DMS153 treated with DMSO at 0.1 percent for 48 hours (cell line): ENCODE data around the gene NUP93.
"Not testable (repeated sequence)": the region's sequence is repeated elsewhere in the genome, so short reads cannot be mapped to it uniquely, and the experiment has no call there.

ENCODE experiments used
- DNase-seq: peaks from one replicate; lab custom pipeline; 2025; ENCODE audit not compliant: unreplicated experiment; lab: John Stamatoyannopoulos, UW

NUP93 gene

DNA sequence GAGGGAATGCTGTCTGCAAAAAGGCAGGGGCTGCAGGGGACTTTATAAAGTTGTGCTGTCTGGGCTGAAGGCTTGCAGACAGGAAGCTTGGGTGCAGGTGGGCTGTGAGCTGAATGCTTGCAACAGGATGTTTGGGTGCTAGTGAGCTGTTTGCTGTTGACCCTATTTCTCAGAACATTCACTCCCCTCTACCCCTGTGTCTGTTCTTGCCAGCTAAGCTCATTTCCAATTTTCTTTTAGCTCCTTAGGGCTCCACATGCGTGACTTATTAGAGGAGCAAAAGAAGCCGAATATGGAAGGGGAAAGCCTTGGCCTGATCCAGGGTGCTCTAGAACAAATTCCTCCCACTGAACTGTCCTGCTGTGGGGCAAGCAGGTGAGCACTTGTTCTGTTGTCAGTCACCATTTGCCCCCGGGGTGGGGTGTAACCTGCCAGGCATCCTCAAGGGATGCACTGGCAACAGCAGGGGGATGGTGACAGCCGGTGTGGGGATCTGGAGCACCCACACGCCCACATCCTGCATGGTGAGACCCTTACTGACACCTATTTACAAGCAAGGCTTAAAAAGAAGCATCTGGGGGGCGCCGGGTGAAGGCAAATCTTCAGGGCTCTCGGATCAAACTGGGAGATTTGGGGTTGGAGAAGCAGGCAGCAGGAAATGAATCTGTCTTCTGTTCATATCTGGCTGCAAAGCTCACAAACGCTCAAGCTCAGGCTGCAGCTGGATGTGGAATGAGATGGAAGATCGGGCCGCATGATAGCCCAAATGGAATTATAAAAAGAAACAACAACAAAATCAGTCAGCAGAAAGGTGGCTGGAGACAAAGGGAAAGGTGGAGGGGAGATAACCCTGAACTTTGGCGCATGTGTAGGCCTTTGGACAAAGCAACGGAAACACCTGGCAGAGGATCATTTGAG, 21.1 kb upstream of the NUP93 start:
- DNase-seq, result no peak

DNA sequence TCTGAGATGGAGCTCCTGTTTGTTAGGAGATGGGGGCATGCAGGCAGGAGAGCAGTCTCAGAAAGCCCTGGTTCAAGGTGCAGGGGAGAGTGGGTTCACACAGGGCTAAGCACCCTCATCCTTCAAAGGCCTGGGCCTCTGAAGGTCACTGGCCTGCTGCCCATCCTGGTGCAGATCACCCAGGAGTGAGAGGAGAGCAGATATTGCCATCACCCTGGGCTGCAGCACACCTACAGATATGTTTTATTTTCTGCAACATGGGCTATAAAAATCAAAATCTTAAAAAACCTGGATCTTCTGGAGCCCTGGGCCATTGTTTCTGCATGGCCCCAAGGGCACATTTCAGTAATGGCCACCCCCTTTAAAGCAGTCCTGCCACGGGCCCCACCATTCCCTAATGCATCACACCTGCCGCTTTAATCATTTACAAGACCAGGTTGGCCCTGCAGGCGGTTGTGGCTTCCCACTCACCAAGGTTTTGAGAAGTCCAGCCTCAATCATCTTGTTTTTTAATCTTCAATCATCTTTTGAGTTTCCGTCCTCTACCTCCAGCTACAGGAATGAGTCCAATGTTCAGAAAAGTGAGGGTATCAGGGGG, 20.4 kb upstream of the NUP93 start:
- no peak for DNase-seq

DNA sequence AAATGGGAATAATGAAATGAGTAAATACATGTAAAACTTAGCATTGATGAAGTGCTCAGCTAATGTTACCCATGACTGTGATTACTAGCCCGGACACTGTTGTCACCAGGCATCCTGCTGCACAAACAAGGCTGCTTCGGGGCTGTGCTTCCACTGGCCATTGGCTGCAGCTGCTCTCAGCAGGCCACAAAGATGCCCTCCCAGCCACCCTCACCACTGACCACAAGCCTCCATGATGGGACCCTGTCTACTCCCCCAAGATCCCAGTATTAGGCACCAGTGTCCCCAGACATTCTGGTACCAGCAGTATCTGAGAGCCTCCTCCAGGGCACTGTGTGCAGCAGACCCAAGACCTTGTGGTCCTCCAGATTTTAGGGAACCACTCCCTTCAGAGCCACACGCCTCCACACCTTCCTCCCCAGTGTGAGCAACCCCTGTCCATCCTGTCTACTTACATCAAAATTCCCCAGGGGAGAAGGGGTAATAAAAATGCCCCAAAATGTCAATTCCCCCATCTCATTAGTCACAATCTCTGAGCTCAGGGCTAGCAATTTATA, 19.7 kb upstream of the NUP93 start:
- no peak for DNase-seq

DNA sequence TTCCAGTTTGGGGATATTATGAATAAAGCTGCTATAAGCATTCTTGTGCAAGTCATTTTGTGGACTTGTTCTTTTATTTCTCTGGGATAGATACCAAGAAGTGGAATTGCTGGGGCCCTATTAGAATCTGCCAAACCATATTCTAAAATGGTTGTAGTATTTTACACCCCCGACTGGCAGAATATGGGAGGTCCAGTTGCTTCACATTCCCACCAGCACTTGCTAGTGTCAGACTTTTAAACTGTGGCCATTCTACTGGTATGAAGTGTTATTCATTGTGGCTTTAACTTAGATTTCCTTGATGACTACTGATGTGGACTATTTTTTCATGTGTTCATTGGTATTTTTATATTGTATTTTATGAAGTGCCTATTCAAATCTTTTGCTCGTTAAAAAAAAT, 18.1 kb upstream of the NUP93 start:
- no peak for DNase-seq

DNA sequence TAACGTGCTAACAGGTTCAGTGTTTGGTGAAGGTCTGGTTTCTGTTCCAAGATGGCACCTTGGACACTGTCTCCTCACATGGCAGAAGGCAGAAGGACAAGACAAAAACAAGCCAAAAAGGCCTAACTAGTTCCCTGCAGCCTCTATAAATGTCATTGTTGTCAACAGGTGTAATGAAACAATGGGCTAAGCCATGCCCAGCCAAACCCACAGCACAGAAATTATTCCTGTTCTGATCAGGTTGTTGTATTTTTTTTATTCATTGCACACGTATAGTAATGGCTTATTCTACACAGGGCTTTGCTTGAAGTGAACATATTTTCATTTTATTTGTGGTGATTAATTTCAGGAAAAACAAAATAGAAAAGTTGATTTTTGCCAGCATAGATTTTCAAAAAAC, 16.1 kb upstream of the NUP93 start:
- DNase-seq, result no peak

DNA sequence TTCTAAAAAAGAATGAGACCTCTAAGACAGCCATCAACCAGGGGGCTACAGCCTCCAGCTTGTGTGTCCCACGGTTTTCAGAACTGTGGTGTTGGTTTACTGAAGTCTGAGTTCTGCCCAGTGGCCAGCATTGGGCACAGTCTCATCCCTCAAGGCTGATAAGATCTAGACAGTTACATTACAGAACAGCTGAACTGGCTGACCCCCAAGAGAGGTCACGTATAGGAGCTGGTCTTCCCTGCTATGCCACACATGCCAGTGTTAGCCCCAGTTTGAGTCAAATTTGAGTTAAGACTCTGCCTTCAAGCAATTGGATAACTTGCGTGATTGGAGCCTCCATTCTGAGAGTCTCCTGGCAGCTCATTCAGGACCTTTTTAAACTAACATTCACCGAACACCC, 14.8 kb upstream of the NUP93 start:
- DNase-seq, result no peak

- no peak for DNase-seq
Measured at GRCh38 chr16:56716761-56717160, 13.2 kb upstream of the NUP93 start.

DNA sequence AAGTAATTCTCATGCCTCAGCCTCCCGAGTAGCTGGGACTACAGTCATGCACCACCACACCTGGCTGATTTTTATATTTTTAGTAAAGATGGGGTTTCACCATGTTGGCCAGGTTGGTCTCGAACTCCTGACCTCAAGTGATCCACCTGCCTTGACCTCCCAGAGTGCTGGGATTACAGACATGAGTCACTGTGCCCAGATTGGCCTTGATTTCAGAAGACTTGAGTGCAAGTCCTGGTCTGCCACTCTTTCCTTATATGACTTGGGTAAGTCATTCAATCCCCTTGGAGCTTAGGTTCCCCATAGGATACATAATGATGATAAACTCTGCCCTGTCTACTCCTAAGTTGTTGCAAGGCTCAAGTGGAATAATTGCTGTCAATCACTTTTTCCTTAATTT, 12.4 kb upstream of the NUP93 start:
- DNase-seq, result not testable (repeated sequence)

- DNase-seq, result no peak
Measured at GRCh38 chr16:56722200-56722842, 7.6 kb upstream of the NUP93 start.

DNA sequence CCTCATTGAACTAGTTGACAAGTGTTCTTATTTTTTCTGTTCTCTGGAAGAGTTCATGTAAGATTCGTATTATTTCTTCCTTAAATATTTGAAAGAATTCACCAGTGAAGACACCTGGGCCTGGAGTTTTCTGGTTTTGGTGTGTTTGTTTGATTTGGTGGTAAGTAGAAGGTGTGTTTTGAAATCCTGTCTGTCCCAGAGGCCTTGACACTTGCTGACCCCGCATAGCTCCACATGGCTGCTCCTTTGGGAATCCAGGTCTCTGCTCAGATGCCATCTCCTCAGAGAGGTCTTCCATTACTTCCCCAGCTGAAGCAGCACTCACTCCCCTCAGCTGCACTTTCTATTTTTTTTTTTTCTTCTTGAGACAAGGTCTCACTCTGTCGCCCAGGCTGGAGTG, 5.7 kb upstream of the NUP93 start:
- no peak for DNase-seq

DNA sequence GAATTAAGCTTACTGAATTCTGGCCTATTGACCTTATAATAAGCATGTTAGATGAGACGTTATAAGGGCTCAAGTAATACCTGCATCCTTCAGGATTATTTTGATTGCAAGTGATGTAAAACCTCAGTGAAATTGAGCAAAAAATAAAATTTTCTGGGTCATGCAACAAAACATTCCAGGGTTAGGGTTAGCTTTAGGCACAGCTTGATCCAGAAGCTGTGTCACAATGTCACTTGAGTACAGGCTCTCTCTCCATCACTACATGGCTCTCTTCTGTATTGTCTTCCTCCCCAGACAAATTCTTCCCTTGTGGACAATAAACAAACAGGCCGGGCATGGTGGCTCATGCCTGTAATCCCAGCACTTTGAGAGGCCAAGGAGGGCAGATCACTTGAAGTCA, 3.6 kb upstream of the NUP93 start:
- DNase-seq, result no peak

DNA sequence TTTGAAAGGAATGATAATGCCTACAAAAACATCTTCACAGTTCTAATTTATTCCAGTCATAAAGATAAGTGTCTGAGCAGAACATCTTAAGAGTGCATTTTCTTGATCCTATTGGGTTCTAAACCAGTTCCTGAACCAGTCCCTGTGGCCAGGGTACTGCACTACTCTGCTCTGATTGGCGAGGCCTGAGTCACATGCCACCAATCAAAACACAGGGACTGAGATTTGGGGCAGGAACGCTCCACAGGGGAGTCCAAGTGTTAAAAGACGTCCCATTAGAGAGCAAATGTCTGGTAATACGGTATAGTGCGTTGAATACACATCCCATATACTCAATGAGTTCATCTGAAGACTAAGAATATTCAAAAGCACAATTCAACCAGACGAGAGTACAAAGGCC, 3.0 kb upstream of the NUP93 start:
- DNase-seq, result no peak

- DNase-seq, result no peak
Measured at GRCh38 chr16:56728027-56728426, 1.9 kb upstream of the NUP93 start.

DNA sequence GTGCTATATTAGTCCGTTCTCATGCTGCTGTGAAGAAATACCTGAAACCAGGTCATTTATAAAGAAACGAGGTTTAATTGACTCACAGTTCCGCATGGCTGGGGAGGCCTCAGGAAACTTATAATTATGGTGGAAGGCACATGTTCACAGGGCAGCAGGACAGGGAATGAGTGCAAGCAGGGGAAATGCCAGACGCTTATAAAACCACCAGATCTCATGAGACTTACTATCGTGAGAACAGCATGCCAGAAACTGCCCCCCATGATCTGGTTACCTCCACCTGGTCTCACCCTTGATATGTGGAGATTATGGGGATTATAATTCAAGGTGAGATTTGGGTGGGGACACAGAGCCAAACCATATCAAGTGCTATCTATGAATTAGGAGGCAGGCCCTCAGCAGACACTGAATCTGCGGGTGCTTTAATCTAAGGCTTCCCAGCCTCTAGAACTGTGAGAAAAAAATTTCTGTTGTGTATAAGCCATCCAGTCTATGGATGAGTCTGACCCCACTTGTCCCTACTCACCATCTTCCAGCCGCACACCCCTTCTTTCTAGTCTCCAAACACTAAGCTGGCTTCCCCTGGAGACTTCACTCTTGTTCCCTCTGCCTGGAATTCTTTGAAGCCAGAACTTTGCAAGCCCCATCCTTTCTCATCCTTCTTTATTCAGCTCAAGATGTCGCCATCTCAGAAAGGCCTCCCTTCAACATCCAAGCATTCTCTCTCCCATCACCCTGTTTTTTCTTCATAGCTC, 772 bp upstream of the NUP93 start:
- no peak for DNase-seq

- DNase-seq, result no peak
Measured at GRCh38 chr16:56732366-56732765, 2.4 kb downstream of the NUP93 start.

DNA sequence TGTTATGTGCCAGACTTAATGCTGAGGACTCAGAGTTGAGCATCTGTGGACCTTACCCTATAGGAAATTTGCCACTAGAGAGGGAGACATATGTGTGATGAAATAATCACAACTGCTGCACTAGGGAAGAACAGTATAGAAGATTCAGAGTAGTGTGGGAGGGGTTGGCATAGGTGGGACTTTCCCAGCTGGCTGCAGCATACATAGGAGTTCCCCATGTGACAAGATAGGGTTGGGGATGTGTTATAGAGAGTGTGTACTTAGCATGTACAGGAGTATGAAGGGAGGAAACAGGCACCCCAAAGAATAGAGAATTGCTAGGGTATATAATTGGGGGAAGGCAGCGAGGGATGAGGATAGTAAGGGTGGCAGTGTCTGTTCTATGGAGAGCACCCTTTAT, 2.9 kb downstream of the NUP93 start:
- no peak for DNase-seq

DNA sequence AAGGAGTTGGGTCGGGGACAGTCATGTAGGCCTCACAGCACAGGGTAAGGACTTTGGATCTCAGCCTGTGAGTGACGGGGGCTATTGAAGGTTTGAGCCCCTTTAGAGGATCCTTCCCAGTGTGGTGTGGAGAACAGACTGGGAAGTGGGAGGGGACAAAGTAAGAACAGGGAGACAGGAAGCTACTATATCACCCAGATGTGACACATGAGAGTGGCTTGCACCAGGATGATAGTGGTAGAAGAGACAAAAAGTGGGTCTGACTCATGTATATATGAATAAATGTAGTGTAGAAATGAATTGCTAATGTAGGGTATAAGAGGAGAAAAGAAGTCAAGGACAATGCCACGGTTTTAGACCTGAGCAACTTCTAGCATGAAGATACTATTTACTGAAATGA, 4.5 kb downstream of the NUP93 start:
- DNase-seq, result no peak

DNA sequence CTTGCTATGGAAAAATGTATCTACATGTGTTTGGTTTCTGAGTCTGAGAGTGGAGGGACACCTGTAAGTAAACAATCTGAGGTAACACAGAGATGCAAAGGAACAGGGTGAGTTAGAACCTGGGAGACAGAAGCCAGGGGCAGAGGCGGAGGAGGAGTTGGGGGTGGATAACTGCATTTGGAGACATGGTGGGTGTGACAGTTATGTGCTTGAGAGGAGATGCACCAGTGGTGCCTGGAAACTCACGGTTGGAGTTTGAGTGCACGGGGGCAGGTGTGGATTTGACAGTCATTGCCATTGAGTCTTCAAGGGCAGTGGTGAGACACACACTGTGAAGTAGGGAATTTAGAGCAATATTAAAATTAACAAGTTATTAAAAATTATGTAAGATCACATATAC, 6.5 kb downstream of the NUP93 start:
- no peak for DNase-seq

GRCh38 chr16:56737539-56737938, 7.6 kb downstream of the NUP93 start:
- no peak for DNase-seq

GRCh38 chr16:56738221-56738620, 8.3 kb downstream of the NUP93 start:
- DNase-seq, result no peak

DNA sequence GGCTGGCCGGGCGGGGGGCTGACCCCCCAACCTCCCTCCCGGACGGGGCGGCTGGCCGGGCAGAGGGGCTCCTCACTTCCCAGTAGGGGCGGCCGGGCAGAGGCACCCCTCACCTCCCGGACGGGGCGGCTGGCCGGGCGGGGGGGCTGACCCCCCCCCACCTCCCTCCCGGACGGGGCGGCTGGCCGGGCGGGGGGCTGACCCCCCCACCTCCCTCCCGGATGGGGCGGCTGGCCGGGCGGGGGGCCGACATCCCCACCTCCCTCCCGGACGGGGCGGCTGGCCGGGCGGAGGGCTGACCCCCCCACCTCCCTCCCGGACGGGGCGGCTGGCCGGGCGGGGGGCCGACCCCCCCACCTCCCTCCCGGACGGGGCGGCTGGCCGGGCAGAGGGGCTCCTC, 9.4 kb downstream of the NUP93 start:
- not testable (repeated sequence) for DNase-seq
